Measurements from ENCODE around the gene AKT3.

GRCh38 chr1:243712941-243713340 lies 137.1 kb downstream of the AKT3 start:
- TF ChIP-seq EZH2phosphoT487 (IDR thresholded peaks at IDR 0.05; ENCODE audit: borderline replicate concordance, low read length) (no peak), EZH2 (IDR thresholded peaks at IDR 0.05; ENCODE audit: low read length, unreplicated experiment) (no peak)
